Testis (tissue), 2 donors: ENCODE measurements around the gene PPP1R18.

Experiments
- CTCF ChIP-seq, 3 experiments: fragments of 450-650 bp in 2 of 3; fragments of 200-600 bp in 1 of 3; sonication (generic) in 1 of 3; IDR thresholded peaks; one replicate each; pipeline ENCODE4 v1.5.1; 2016 to 2019; ENCODE audit warnings: antibody characterized with exemption in 3 of 3, mild to moderate bottlenecking in 2 of 3, moderate library complexity in 1 of 3
- POLR2A ChIP-seq: fragments of 450-650 bp; IDR thresholded peaks from one replicate; pipeline ENCODE4 v1.6.1; 2017; ENCODE audit warnings: antibody characterized with exemption, mild to moderate bottlenecking, moderate library complexity

GRCh38 chr6:30724906-30725667 lies 38.6 kb upstream of the PPP1R18 start:
- TF ChIP-seq CTCF (IDR thresholded peaks at IDR 0.05) (no peak), POLR2A (no peak)
